Stimulated activated CD8-positive, alpha-beta memory T cell treated with anti-CD3 and anti-CD28 coated beads, Interleukin-7, amount 100 ng/mL, for 1 hour (primary cell): ENCODE results near the gene ZFP36L1.

ENCODE experiments used
- DNase-seq, 2 donors: peaks; one replicate each; pipeline ENCODE4 v3.0.0-alpha.2; 2020; ENCODE audit warnings: low read depth in 2 of 2

ZFP36L1 gene

GRCh38 chr14:68816183-68816942 lies 23.5 kb upstream of the ZFP36L1 start:
- DNase-seq: peak; percentile 86 to 88

- no peak for DNase-seq
Measured at GRCh38 chr14:68815298-68816182, 22.7 kb upstream of the ZFP36L1 start.

GRCh38 chr14:68814539-68815297 lies 21.9 kb upstream of the ZFP36L1 start:
- no peak for DNase-seq

GRCh38 chr14:68814238-68814538 lies 21.3 kb upstream of the ZFP36L1 start:
- no peak for DNase-seq

GRCh38 chr14:68813318-68813838 lies 20.5 kb upstream of the ZFP36L1 start:
- DNase-seq: no peak

GRCh38 chr14:68811171-68811570 lies 18.3 kb upstream of the ZFP36L1 start:
- no peak for DNase-seq

GRCh38 chr14:68810173-68811153 lies 17.6 kb upstream of the ZFP36L1 start:
- DNase-seq: no peak

- DNase-seq: no peak
Measured at GRCh38 chr14:68809524-68809923, 16.7 kb upstream of the ZFP36L1 start.

- no peak for DNase-seq
Measured at GRCh38 chr14:68808696-68809480, 16.0 kb upstream of the ZFP36L1 start.

GRCh38 chr14:68807987-68808386 lies 15.1 kb upstream of the ZFP36L1 start:
- DNase-seq: no peak

- no peak for DNase-seq
Measured at GRCh38 chr14:68807148-68807600, 14.3 kb upstream of the ZFP36L1 start.

- no peak for DNase-seq
Measured at GRCh38 chr14:68806526-68807147, 13.8 kb upstream of the ZFP36L1 start.

GRCh38 chr14:68805414-68805813 lies 12.5 kb upstream of the ZFP36L1 start:
- no peak for DNase-seq

GRCh38 chr14:68801631-68802030 lies 8.8 kb upstream of the ZFP36L1 start:
- no peak for DNase-seq

- DNase-seq: no peak
Measured at GRCh38 chr14:68800953-68801352, 8.1 kb upstream of the ZFP36L1 start.

- DNase-seq: no peak
Measured at GRCh38 chr14:68800390-68800789, 7.5 kb upstream of the ZFP36L1 start.

GRCh38 chr14:68798621-68799020 lies 5.8 kb upstream of the ZFP36L1 start:
- no peak for DNase-seq

- DNase-seq: no peak
Measured at GRCh38 chr14:68797121-68797670, 4.3 kb upstream of the ZFP36L1 start.

GRCh38 chr14:68796418-68797101 lies 3.7 kb upstream of the ZFP36L1 start:
- DNase-seq: no peak
